Thoracic aorta (tissue), 2 donors: ENCODE results near the gene CCT7. TPM values are rescaled to one million over a fixed set of nuclear protein-coding genes. Genes with fewer than 3 reads are reported as not detected.

Experiments used
- ATAC-seq: fragments of 150-250 bp; one replicate; pipeline ENCODE4 v1.8.0; 2017; ENCODE audit warnings: low read depth; ENCODE audit not compliant: insufficient number of reproducible peaks, low FRiP score
- DNase-seq: peaks from one replicate; pipeline ENCODE4 v3.0.0-alpha.2; 2020; ENCODE audit warnings: low spot score
- H3K27ac ChIP-seq, 2 donors: fragments of 200-600 bp; sonication (generic); 1 replicate in 1 of 2; 2 replicates in 1 of 2; pipeline ENCODE4 v1.5.1; 2016; ENCODE audit warnings: mild to moderate bottlenecking in 2 of 2, moderate library complexity in 2 of 2
- H3K27me3 ChIP-seq: fragments of 200-600 bp; sonication (generic); replicated peaks from 2 replicates; pipeline ENCODE4 v1.6.0; 2016; ENCODE audit warnings: mild to moderate bottlenecking; ENCODE audit not compliant: insufficient read depth
- H3K36me3 ChIP-seq: fragments of 200-600 bp; sonication (generic); one replicate; pipeline ENCODE4 v1.5.1; 2016
- H3K4me1 ChIP-seq, 2 donors: fragments of 200-600 bp; sonication (generic); 1 replicate in 1 of 2; 2 replicates in 1 of 2; pipeline versions ENCODE4 v1.5.1 to v1.6.0; 2016; ENCODE audit warnings: low read depth in 2 of 2, mild to moderate bottlenecking in 1 of 2; ENCODE audit not compliant: control insufficient read depth in 1 of 2
- H3K4me3 ChIP-seq: fragments of 200-600 bp; sonication (generic); 2 replicates; pipeline ENCODE4 v1.5.1; 2016; ENCODE audit warnings: mild to moderate bottlenecking
- H3K9me3 ChIP-seq: fragments of 200-600 bp; sonication (generic); 2 replicates; pipeline ENCODE4 v1.5.1; 2016
- total RNA-seq, 2 donors: library from RNA; depleted of rRNA; stranded (reverse); fragments of >200 nt; gene quantifications; one replicate each; pipeline versions ENCODE4 v1.1.0 to v1.2.3, GENCODE V29; 2016
- TF ChIP-seq, protein P1 (sequence below): fragments of 200-600 bp; sonication (generic); IDR thresholded peaks from one replicate; pipeline ENCODE4 v1.5.1; 2019; ENCODE audit warnings: antibody characterized with exemption

The CCT7 gene
- total RNA-seq, 2 donors from 2014 or later, result 121 to 144 TPM

DNA sequence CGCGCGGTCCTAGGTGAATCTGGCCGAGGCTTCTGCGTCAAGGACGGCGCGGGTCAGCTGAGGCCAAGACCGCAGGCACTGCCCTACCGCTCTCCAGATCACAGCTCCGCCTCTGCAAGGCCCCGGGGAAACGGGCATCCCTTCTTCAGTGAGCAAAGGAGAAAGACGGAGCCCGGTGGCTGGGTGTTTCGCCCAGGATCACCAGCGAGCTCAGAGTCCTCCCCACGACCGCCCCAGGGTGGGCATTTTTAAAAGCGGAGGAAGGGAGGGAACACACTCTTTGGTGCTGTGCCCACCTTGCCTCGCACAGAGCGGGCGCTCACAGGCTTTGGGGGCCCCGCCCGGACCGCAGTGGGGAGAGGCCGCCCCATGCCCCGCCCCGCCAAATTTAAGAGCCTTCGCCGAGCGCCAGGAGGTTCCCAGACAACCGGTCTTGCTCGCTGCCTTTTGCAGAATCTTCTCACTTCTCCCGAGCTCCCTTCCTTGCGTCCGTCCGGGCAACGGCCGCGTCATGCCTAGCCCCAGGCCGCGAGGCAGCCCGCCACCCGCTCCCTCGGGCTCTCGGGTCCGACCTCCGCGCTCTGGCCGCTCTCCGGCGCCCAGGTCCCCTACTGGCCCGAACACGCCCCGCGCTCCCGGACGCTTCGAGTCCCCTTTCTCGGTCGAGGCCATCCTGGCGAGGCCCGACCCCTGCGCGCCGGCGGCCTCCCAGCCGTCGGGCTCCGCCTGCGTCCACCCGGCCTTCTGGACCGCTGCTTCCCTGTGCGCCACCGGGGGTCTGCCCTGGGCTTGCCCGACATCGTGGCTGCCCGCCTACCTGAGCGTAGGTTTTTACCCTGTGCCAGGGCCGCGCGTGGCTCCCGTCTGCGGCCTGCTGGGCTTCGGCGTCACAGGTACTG is 31.7 kb upstream of the CCT7 start, which contains the start of gene NOTO:
NOTO (plus strand) TSS at position 419 of the 899 bp plus-strand sequence; CDS start at position 512, 93 bp downstream.
- H3K4me3 ChIP-seq, result peak within 1 kb of the TSS; percentile 64
- H3K9me3 ChIP-seq, result no peaks in the 10 kb centered on the region
- TF ChIP-seq, protein P1, sequence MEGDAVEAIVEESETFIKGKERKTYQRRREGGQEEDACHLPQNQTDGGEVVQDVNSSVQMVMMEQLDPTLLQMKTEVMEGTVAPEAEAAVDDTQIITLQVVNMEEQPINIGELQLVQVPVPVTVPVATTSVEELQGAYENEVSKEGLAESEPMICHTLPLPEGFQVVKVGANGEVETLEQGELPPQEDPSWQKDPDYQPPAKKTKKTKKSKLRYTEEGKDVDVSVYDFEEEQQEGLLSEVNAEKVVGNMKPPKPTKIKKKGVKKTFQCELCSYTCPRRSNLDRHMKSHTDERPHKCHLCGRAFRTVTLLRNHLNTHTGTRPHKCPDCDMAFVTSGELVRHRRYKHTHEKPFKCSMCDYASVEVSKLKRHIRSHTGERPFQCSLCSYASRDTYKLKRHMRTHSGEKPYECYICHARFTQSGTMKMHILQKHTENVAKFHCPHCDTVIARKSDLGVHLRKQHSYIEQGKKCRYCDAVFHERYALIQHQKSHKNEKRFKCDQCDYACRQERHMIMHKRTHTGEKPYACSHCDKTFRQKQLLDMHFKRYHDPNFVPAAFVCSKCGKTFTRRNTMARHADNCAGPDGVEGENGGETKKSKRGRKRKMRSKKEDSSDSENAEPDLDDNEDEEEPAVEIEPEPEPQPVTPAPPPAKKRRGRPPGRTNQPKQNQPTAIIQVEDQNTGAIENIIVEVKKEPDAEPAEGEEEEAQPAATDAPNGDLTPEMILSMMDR, result no peak
- peaks cover 8% of the 10 kb centered on the region for H3K27me3 ChIP-seq
- no peak for DNase-seq
- H3K4me1 ChIP-seq, result peaks cover 7 to 18% of the 10 kb centered on the region in 2 donors
- H3K36me3 ChIP-seq, result no peaks in the 10 kb centered on the region
- peak; percentile 28 for ATAC-seq
- no peak within 1 kb of the TSS for H3K27ac ChIP-seq

DNA sequence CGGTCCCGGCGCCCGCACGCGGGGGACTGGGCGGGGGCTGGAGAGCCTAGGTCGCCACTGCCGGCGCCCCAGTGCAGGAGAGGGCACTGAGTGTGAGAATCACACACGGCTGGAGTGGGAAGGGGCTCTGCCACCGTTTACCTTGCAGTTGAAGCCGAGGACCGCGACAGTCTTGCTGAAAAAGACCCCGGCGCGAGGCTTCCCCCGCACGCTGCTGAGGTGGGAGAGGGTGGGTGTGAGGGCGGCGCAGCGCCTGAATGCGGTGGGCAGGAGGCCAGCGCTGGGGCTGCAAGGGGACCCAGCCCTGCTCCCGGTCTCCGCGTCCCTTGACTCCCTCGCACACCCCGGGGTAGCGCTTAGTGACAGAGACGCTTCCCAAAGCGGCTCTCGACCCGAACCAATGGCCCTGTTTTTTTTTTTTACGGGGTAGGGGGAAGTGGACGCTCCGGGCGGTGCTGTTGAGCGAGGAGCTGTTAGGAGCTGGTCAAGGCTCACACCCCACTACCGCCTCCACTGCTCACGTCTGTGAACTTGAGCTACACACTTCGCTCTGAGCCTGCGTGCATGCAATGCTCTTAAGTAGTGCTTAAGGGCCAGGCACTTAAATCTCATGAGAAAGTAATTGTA is 30.9 kb upstream of the CCT7 start:
- H3K27ac ChIP-seq, result no peak overlapping the region
- TF ChIP-seq, protein P1, result no peak
- DNase-seq, result no peak
- H3K4me3 ChIP-seq, result peak overlapping the region; percentile 64
- peaks cover 8% of the 10 kb centered on the region for H3K27me3 ChIP-seq
- H3K4me1 ChIP-seq, result peaks cover 7 to 18% of the 10 kb centered on the region in 2 donors
- no peaks in the 10 kb centered on the region for H3K36me3 ChIP-seq
- no peaks in the 10 kb centered on the region for H3K9me3 ChIP-seq
- no peak for ATAC-seq

DNA sequence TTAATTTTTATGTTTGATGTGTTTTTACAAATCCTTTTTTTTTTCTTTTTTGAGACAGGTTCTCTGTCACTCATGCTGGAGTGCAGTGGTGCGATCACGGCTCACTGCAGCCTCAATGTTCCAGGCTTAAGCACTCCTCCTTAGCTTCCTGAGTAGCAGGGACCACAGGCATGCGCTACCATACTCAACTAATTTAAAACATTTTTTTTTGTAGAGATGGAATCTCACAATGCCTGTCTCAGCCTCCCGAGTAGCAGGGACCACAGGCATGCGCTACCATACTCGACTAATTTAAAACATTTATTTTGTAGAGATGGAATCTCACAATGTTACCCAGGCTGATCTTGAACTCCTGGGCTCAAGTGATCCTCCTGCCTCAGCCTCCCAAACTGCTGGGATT is 28.5 kb upstream of the CCT7 start:
- ATAC-seq, result no peak
- peaks cover 8% of the 10 kb centered on the region for H3K27me3 ChIP-seq

DNA sequence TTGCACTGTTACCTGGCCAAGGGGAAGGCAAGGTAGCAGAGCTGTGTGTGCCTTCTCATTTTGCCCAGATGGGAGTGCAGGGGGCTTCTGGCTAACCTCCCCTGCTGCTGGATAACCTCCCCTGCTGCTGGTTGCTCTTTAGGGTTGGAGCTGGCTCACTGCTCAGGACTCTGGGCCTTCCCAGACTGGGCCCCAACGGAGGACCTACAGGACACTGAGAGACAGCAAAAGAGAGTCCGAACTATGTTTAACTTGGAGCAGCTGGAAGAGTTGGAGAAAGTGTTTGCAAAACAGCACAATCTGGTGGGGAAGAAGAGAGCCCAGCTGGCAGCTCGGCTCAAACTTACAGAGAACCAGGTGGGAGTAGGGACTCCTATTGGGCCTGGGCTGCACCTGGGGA is 25.9 kb upstream of the CCT7 start:
- Histone ChIP-seq H3K4me1 (peaks cover 12 to 18% of the 10 kb centered on the region in 2 donors), H3K9me3 (no peaks in the 10 kb centered on the region), H3K4me3 (no peak overlapping the region), H3K27me3 (peaks cover under 1% of the 10 kb centered on the region), H3K36me3 (no peaks in the 10 kb centered on the region), H3K27ac (no peak overlapping the region)
- TF ChIP-seq, protein P1, result no peak
- ATAC-seq (no peak), DNase-seq (no peak)

More for the DNA sequence above, 28.5 kb upstream of the CCT7 start:
- H3K36me3 ChIP-seq, result no peaks in the 10 kb centered on the region
- no peak for DNase-seq
- no peak overlapping the region for H3K27ac ChIP-seq
- no peaks in the 10 kb centered on the region for H3K9me3 ChIP-seq
- H3K4me3 ChIP-seq, result no peak overlapping the region
- peaks cover 7 to 18% of the 10 kb centered on the region in 2 donors for H3K4me1 ChIP-seq
- TF ChIP-seq, protein P1, result no peak

DNA sequence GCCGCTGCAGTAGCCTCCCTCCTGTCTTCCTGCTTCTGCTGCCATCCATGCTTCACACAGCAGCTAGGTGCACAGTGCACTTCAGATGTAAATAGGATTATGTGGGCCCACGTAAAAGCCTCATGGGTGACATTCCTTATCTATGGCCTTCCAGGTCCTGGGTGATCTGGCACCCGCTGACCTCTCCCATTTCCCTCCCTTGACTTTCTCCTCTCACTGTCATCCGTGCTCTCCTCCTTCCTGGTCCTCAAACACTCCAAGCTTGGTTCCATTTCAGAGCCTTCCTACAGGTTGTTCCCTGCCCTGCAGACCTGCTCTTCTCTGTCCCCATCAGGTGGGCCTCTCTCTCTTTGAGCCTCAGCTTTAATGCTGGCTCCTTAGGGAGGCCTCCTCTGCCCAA is 24.1 kb upstream of the CCT7 start:
- Histone ChIP-seq H3K27ac (no peak overlapping the region), H3K4me1 (peaks cover 14 to 28% of the 10 kb centered on the region in 2 donors), H3K4me3 (no peak overlapping the region), H3K36me3 (no peaks in the 10 kb centered on the region), H3K27me3 (no peaks in the 10 kb centered on the region), H3K9me3 (no peaks in the 10 kb centered on the region)
- TF ChIP-seq, protein P1, result no peak
- DNase-seq (no peak), ATAC-seq (no peak)
